H54 (cell line): Measurements from ENCODE around the gene HTD2.
"Not testable (repeated sequence)": the region's sequence is repeated elsewhere in the genome, so short reads cannot be mapped to it uniquely, and the experiment has no call there.

Source experiments
- DNase-seq: peaks from one replicate; pipeline ENCODE4 v3.0.0; 2011; ENCODE audit warnings: low spot score, mixed read lengths; ENCODE audit not compliant: insufficient read length
- FAIRE-seq: peaks from 3 replicates; lab custom pipeline; 2011; peaks lifted over from hg19 to GRCh38; lab: Jason Lieb, UNC
- POLR2A ChIP-seq: IDR thresholded peaks from 2 replicates; pipeline ENCODE4 v1.6.1; 2011; ENCODE audit warnings: low read depth, mild to moderate bottlenecking, low read length

Gene HTD2

DNA sequence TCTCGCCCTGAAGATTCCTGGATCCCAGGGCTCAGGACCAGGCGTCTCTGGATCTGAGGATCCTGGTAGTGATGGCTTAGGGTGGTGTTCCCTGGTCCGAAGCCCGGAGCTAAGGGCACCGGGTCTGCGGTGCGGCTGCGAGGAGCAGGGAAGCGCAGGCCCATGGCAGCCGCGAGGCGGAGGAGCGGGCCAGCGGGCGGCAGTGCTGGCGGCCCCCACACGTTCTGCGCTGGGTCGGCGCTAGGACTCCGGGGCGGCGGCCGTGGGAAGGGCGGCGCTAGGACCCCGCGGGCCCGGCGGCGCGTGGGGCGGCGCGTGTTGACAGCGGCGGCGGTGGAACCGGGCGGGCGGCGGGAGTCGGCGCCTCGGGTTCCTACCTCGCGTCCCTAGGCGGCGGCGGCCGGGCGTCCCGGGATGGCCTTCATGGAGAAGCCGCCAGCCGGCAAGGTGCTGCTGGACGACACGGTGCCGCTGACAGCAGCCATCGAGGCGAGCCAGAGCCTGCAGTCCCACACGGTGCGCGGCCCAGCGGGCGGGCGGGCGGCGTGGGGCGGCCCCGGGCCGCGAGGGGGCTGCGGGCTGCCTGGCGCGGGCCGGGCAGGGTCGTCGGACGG, 26.4 kb downstream of the HTD2 start, which contains the start of gene PXK:
PXK (plus strand) TSS at position 318 of the 614 bp plus-strand sequence; CDS start at position 415, 97 bp downstream.
- FAIRE-seq (no peak), DNase-seq (peak; percentile 65)
- no peak for TF ChIP-seq POLR2A

DNA sequence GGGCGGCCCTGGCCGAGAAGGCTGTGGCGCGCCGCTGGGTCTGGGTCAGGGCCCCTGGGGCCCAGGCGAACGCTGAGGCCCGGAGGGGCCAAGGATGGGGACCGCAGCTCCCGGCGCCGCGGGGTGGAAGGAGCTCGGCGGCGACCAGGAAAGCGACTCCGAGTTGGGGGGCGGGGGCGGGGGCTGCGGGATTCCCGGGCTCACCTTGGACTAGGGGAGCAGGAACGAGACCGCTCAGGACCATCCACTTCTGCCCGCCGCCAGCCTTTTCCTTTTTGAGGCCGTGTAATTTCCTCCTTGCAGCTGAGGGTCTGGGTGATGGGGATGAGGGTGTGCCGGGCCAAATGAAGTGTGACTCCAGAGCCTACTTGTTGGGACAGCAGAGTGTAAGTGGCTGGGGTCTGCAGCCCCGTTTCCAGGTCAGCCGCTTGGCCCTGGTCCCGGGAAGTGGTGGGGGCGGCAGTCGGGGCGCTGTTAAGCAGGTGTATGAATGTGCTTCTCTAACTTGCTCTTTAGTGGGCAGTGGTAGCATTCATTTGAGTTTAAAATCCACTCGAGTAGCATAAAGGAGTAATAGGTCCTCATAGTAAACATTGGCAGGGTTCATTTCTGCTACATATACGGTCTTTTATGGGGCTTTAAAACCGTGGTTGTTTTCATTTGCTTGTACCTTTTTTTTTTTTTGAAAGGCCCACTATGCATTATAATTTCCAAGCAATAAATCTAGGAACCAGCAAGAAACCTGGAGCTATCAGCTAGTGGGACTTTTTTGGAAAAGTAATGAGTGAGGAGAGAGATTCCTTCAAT, 27.1 kb downstream of the HTD2 start:
- DNase-seq = no peak
- TF ChIP-seq POLR2A = no peak
- peak; percentile 11 for FAIRE-seq

DNA sequence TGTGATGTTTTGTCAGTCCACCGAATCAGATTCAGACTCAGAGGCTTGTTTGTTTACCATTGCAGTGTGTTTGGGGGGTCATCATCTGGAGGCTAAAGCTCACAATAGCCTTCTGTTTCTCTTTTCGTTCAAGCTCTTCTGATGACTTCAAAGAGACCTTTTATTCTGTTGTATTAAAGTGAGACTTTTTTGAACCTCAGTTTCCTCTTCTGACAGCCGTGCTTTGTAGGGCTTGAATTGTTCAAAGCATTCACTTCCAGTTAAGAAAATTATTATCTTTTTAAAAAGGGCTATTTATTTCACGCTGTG, 27.6 kb downstream of the HTD2 start:
- FAIRE-seq = no peak
- no peak for DNase-seq
- no peak for TF ChIP-seq POLR2A

DNA sequence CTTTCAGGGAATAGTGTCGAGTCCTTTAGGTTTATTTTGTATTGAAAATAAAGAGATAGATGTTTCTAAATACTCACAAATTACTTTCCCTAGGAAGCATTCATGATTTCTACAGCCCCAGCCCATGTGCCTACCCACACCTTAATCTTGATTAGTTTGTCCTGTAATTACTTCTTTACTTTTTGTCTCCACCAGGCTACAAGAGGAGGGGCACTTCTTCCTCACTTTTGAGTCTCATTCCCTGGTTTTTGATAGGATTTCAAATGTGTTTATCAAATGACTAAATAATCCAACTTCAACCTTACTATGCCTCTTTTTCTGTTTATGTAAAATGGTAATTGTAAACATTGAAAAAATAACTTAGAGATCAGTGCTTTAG, 28.2 kb downstream of the HTD2 start:
- FAIRE-seq = no peak
- no peak for TF ChIP-seq POLR2A
- no peak for DNase-seq

DNA sequence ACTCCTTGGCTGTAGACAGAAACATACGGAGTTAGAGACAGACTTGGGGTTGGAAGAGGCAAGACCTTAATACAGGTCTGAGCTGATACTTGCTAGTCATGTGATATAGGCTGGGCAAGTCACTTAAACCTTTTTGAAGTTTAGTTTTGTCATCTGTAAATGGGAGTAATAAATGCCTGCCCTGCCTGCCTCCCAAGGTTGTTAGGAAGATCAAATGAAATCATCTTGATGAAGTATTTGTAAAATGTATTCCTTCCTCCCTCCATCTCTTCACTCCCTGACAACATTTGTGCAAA, 29.3 kb downstream of the HTD2 start:
- no peak for DNase-seq
- no peak for FAIRE-seq
- no peak for TF ChIP-seq POLR2A

DNA sequence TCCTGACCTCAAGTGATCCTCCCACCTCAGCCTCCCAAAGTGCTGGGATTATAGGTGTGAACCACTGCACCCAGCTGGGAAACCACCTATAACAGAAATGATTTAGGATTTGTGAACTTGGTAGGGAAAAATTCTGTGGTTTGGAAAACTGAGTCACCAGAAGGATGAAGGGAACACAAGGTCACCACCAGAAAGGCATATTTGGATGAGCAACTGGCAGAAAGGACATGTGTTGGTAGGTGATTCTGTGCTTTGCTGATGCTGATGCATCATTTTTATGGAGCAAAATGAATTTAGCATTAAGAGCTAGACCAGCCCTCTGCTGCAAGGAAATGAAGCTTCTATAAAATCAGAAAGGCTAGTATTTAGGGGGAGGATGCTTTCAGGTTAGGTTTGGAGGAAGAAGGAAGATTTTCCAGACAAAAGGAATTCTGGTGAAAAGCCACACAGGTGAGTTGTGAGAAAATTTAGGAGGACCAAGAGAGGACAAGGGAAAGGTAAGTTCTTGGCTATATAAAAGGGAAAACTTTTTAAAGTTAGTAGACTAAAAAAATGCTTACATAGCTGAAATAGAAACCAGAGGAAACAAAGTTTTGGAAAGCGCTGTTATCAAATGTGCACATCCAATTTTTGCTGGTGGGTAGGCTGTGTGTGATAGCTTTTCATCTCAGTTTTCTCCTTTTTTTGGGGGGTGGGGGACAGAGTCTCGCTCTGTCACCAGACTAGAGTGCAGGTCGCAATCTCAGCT, 30.0 kb downstream of the HTD2 start:
- FAIRE-seq (peak; percentile 91), DNase-seq (peak; percentile 74)

DNA sequence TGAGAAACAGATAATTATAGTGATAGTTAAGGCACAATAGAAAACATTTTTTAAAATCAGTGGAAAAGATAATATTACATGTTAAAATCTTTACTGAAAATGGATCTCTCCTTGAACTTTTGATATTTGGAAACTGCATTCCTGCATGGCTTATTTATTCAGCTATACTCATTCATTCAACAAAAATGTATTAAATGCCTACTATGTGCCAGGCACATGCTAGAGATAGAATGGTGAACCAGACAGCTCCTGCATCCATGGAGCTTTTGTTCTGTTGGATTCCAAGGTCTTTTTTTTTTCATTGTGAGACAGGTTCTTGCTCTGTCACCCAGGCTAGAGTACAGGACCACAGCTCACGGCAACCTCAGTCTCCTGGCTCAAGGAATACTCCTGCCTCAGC, 30.9 kb downstream of the HTD2 start:
- DNase-seq (no peak), FAIRE-seq (no peak)
- no peak for TF ChIP-seq POLR2A

More for the DNA sequence above, 30.0 kb downstream of the HTD2 start:
- no peak for TF ChIP-seq POLR2A

DNA sequence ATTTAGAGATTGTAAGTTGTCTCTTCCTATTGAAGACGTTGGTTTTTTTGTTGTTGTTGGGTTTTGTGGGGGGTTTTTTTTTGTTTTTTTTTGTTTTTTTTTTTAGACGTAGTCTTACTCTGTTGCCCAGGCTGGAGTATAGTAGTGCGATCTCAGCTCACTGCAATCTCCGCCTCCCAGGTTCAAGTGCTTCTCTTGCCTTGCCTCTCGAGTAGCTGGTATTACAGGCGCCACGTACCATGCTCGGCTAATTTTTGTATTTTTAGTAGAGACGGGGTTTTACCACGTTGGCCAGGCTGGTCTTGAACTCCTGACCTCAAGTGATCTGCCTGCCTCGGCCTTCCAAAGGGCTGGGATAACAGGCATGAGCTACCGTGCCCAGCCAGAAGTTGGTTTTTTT, 32.8 kb downstream of the HTD2 start:
- FAIRE-seq, DNase-seq: not testable (repeated sequence)

DNA sequence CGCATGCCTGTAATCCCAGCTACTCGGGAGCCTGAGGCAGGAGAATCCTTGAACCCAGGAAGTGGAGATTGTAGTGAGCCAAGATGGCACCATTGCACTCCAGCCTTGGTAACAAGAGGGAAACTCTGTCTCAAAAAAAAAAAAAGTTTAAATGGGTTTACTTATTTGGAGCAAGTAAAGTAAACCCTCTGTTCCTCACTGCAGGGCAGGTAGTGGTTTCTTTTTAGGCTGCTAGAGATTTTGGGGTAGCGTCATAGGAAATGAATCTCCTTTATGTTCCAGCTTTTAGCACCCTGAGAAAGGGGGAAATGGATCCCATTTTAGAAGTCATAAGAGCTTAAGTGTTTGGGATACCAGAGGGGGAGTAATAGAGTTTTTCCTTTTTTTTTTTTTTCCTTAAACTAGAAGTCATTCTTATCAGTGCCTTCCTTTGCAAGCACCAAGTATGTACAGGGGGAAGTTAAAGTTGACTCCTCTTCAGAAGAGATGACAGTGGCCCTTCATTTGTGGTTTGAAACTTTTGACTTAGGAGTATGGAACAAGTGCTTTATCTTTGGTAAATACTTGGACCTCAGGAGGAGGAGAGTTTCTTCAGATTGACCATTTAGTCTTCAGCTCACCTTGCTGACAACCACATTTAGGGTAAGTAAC, 34.4 kb downstream of the HTD2 start:
- no peak for DNase-seq
- TF ChIP-seq POLR2A = no peak
- no peak for FAIRE-seq

DNA sequence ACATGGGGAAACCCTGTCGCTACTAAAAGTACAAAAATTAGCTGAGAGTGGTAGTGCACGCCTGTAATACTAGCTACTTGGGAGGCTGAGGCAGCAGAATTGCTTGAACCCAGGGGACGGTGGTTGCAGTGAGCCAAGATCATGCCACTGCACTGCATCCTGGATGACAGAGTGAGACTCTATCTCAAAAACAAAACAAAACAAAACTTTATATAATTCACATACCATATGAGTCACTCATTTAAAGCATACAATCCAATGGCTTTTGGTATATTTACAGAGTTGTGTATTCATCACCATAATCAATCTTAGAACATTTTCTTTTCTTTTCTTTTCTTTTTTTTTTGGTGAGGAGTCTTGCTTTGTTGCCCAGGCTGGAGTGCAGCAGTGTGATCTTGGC, 35.1 kb downstream of the HTD2 start:
- DNase-seq (no peak), FAIRE-seq (no peak)
- no peak for TF ChIP-seq POLR2A

DNA sequence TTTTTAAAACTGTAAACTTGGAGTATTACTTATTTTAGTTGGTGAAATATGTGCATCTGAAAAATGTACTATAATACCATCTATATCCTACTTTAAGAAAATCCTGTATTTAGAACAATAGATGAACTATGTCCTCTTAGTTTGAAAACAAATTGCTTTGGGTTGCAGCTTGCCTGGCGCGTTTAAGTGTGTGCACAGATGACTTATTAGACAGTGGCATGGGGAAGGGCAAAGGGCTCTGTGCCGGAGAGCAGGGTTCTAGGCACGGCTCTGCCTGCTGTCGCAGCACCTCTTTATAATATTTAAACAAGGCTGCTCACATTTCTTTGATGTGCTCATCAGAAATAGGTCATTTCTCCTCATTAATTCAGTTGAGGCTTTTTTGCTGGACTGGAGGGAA, 36.4 kb downstream of the HTD2 start:
- DNase-seq (no peak), FAIRE-seq (no peak)
- TF ChIP-seq POLR2A = no peak

DNA sequence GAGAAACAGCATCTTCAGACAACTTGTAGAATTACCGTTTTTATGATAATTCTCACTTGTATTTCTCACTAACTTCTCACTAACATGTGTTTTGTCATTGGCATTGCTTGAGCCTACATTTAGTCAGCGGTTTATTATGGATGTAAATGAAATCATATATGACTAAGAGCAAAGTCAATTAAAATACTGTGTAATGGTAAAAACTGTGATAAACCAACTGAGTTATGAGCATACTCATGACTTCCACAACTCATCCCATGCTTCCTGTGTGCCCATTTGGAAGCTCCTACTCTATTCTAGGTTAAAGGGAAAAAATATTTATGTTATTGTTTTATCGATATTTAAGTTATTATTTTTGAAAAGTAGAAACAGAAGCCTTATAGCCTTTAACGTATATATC, 39.1 kb downstream of the HTD2 start:
- FAIRE-seq (no peak), DNase-seq (no peak)
- no peak for TF ChIP-seq POLR2A

DNA sequence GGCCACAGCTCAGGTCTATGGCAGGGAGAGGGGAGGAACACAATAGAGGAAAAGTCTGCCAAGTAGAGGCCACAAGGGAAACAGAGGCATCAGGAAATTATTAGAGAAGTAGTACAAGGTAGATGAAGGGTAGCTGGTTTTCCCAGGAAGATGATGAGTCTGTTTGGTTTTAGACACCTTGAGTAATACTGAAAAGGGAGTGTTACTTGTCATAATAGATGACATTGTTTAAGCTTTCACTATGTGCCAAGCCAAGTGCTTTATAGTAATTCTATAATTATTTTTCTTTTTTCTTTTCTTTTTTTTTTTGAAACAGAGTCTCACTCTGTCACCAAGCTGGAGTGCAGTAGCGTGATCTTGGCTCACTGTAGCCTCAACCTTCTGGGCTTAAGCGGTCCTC, 40.0 kb downstream of the HTD2 start:
- FAIRE-seq = no peak
- DNase-seq = no peak
- TF ChIP-seq POLR2A = no peak

DNA sequence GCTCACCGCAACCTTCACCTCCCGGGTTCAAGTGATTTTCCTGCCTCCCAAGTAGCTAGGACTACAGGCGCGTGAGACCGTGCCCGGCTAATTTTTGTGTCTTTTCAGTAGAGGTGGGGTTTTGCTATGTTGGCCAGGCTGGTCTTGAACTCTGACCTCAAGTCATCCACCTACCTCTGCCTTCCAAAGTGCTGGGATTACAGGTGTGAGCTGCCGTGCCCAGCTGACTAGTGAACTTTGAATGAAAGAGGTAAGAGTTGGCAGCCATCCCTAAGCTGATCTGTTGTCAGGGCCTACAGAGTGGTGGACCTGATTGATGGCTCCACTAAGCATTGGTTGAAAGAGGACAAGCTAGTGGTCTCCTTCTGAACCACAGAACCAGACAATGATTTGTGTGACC, 41.7 kb downstream of the HTD2 start:
- no peak for FAIRE-seq
- no peak for TF ChIP-seq POLR2A
- no peak for DNase-seq
